ENCODE measurements around the gene CCDC80.
A peak's percentile ranks its signal among the peaks of the same experiment; 100 is the strongest.

Gene CCDC80

GRCh38 chr3:112654979-112655378 is 14.0 kb upstream of the CCDC80 start:
- DNase-seq: no peak

- no peak for DNase-seq
Measured at GRCh38 chr3:112654492-112654891, 13.5 kb upstream of the CCDC80 start.

GRCh38 chr3:112653881-112654300 is 12.9 kb upstream of the CCDC80 start:
- DNase-seq: no peak

GRCh38 chr3:112653209-112653871 is 12.4 kb upstream of the CCDC80 start:
- no peak for DNase-seq

GRCh38 chr3:112651516-112651915 is 10.6 kb upstream of the CCDC80 start:
- DNase-seq: no peak

GRCh38 chr3:112651071-112651470 is 10.1 kb upstream of the CCDC80 start:
- DNase-seq: no peak

GRCh38 chr3:112650482-112650881 is 9.5 kb upstream of the CCDC80 start:
- DNase-seq: no peak

GRCh38 chr3:112649478-112649735 is 8.5 kb upstream of the CCDC80 start:
- no peak for DNase-seq

- no peak for DNase-seq
Measured at GRCh38 chr3:112647122-112647521, 6.2 kb upstream of the CCDC80 start.

GRCh38 chr3:112646623-112647022 is 5.7 kb upstream of the CCDC80 start:
- no peak for DNase-seq

- DNase-seq: no peak
Measured at GRCh38 chr3:112644453-112644852, 3.5 kb upstream of the CCDC80 start.

- DNase-seq: no peak
Measured at GRCh38 chr3:112643621-112644240, 2.8 kb upstream of the CCDC80 start.

GRCh38 chr3:112642912-112643506 is 2.1 kb upstream of the CCDC80 start:
- peak; percentile 72 for DNase-seq

GRCh38 chr3:112640276-112640929 is 540 bp downstream of the CCDC80 start:
- no peak for DNase-seq

- DNase-seq: no peak
Measured at GRCh38 chr3:112639455-112640225, 1.3 kb downstream of the CCDC80 start.

- DNase-seq: no peak
Measured at GRCh38 chr3:112638327-112639020, 2.5 kb downstream of the CCDC80 start.

GRCh38 chr3:112637700-112638099 is 3.2 kb downstream of the CCDC80 start:
- DNase-seq: no peak

- DNase-seq: no peak
Measured at GRCh38 chr3:112635674-112636073, 5.3 kb downstream of the CCDC80 start.

GRCh38 chr3:112634786-112635541 is 6.0 kb downstream of the CCDC80 start:
- no peak for DNase-seq

- no peak for DNase-seq
Measured at GRCh38 chr3:112633757-112634156, 7.2 kb downstream of the CCDC80 start.

GRCh38 chr3:112633191-112633590 is 7.8 kb downstream of the CCDC80 start:
- DNase-seq: no peak

GRCh38 chr3:112632596-112632995 is 8.3 kb downstream of the CCDC80 start:
- no peak for DNase-seq
